ENCODE results near the gene MT1E. TPM values are rescaled to one million over a fixed set of nuclear protein-coding genes. Genes with fewer than 3 reads are reported as not detected.
A peak's percentile ranks its signal among the peaks of the same experiment; 100 is the strongest.

Gene MT1E
- total and polyA plus RNA-seq, 2 donors (not counting 1 experiment from before 2014, with no cell fraction given): 3.1 TPM; not detected in 1

DNA sequence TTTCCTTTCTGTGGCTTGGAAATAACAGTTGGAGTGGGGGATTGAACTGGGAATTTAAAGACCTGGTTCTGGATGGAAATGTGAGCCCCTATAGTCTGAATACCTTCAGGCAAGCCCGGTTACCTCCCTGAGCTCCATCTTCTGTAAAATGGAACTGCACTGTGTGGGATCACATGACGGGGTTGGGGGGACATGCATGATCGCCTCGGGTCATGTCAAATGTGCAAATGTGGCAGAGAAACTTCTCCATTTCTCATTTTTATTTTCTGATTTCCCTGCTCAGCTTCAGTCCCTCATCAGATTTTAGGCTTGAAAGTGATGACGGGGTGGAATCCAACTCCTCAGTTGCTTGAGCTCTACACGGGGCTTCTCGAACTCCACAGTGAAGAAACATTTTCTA is 27.6 kb downstream of the MT1E start:
- no peak overlapping the region for H2AFZ ChIP-seq (ENCODE audit: insufficient read depth, low read depth, low read length, poor library complexity, severe bottlenecking)
- ChIA-PET POLR2A (interaction anchor here (0.5 kb wide), 1 partner anchor 920 kb away, joined by 6 read pairs; no protein-coding TSS in a partner anchor), CTCF (interaction anchor here (2.8 kb wide), 1 partner anchor 9 kb away, joined by 8 read pairs; no protein-coding TSS in a partner anchor)
- H3K9ac ChIP-seq (ENCODE audit: low read length): no peak overlapping the region
- Mint-ChIP-seq H3K27ac (peak overlapping the region; percentile 6), H3K4me1 (peaks cover 21% of the 10 kb centered on the region), H3K9me3 (ENCODE audit: insufficient read depth) (no peaks in the 10 kb centered on the region), H3K4me3 (peak overlapping the region; percentile 53), H3K27me3 (peaks cover 15% of the 10 kb centered on the region)
- no peaks in the 10 kb centered on the region for H3K79me2 ChIP-seq (ENCODE audit: control insufficient read depth, insufficient read depth, low read length)
- no peak overlapping the region for H3K4me2 ChIP-seq (replicated peaks; ENCODE audit: low read depth, low read length, poor library complexity, severe bottlenecking)
- no peaks in the 10 kb centered on the region for H3K36me3 ChIP-seq (replicated peaks in 1 of 2; ENCODE audit: control extremely low read depth in 1 of 2, control insufficient read depth in 1 of 2, extremely low read depth in 1 of 2, insufficient read depth in 2 of 2, low read length in 1 of 2)
- WGBS (ENCODE audit: insufficient coverage): 50% methylated on average over 1 of the region's 7 CpGs
- no peak overlapping the region for H3K27ac ChIP-seq (ENCODE audit: low read length in 2 of 2)
- intact Hi-C loops (cut with micrococcal nuclease): no loop called here
- TF ChIP-seq, protein P1, sequence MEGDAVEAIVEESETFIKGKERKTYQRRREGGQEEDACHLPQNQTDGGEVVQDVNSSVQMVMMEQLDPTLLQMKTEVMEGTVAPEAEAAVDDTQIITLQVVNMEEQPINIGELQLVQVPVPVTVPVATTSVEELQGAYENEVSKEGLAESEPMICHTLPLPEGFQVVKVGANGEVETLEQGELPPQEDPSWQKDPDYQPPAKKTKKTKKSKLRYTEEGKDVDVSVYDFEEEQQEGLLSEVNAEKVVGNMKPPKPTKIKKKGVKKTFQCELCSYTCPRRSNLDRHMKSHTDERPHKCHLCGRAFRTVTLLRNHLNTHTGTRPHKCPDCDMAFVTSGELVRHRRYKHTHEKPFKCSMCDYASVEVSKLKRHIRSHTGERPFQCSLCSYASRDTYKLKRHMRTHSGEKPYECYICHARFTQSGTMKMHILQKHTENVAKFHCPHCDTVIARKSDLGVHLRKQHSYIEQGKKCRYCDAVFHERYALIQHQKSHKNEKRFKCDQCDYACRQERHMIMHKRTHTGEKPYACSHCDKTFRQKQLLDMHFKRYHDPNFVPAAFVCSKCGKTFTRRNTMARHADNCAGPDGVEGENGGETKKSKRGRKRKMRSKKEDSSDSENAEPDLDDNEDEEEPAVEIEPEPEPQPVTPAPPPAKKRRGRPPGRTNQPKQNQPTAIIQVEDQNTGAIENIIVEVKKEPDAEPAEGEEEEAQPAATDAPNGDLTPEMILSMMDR (IDR thresholded peaks at IDR 0.05): no peak
- TF ChIP-seq EZH2 (IDR thresholded peaks at IDR 0.05; ENCODE audit: borderline replicate concordance, insufficient read depth, low read depth, low read length, poor library complexity, severe bottlenecking): no peak
- H3K4me1 ChIP-seq (ENCODE audit: control insufficient read depth in 2 of 2, insufficient read depth in 2 of 2, low read length in 2 of 2): peaks cover 7 to 28% of the 10 kb centered on the region in 2 donors
- H4K20me1 ChIP-seq (ENCODE audit: control insufficient read depth, insufficient read depth, low read length, poor library complexity, severe bottlenecking): no peaks in the 10 kb centered on the region
- no peaks in the 10 kb centered on the region for H3K9me3 ChIP-seq (ENCODE audit: control extremely low read depth in 1 of 3, control insufficient read depth in 2 of 3, insufficient read depth in 1 of 3, low read length in 2 of 3)
- DNase-seq (peak; percentile 58), ATAC-seq (ENCODE audit: low read depth) (no peak)
- peaks cover 0 to 12% (median 3%) of the 10 kb centered on the region in 4 experiments for H3K27me3 ChIP-seq (replicated peaks in 1 of 4; ENCODE audit: control extremely low read depth in 1 of 4, control insufficient read depth in 3 of 4, insufficient read depth in 4 of 4, low read length in 3 of 4)
- no peak overlapping the region for H3K4me3 ChIP-seq (ENCODE audit: control extremely low read depth in 1 of 5, extremely low read depth in 1 of 5, insufficient read depth in 1 of 5, low read depth in 2 of 5, low read length in 4 of 5)

DNA sequence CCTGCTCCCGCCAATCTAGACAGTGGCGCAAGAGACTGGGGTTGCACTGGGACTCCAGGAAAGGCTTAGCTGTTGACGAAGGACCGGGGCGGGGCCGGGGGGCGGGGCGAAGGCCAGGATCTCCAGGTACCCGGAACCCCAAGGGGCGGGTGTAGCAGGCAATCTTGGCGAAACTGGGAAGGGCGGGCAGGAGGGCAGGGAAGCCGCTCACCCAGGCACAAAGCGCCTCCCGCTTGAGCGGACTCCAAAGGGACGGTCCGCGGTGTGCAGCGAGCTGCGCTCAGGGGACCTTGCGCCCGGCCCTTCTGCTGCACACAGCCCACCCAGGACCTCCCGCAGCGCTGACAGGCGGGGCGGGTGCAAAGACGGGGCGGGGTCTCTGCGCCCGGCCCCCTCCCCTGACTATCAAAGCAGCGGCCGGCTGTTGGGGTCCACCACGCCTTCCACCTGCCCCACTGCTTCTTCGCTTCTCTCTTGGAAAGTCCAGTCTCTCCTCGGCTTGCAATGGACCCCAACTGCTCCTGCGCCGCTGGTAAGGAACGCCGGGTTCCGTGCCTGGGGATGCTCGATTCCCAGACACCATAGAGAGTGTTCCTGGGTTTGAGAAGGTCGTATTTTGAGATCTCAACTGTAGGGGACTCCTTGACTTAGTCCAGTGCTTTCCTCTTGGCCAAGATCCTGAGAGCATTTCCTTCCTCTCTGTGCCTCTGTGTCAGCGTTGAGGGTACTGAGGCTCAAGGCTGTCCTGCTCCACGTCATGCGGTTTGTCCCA is 32.2 kb downstream of the MT1E start, which contains the start of gene MT1F:
TSS of gene MT1F (plus strand) at position 405 of the 772 bp plus-strand sequence. CDS start at position 505, 100 bp downstream.
- WGBS (ENCODE audit: insufficient coverage): under 1% methylated on average over 45 of the region's 46 CpGs
- Histone ChIP-seq H3K79me2 (ENCODE audit: control insufficient read depth, insufficient read depth, low read length) (no peaks in the 10 kb centered on the region), H3K36me3 (replicated peaks in 1 of 2; ENCODE audit: control extremely low read depth in 1 of 2, control insufficient read depth in 1 of 2, extremely low read depth in 1 of 2, insufficient read depth in 2 of 2, low read length in 1 of 2) (no peaks in the 10 kb centered on the region), H3K27ac (ENCODE audit: low read length in 2 of 2) (no peak within 1 kb of the TSS), H3K27me3 (replicated peaks in 1 of 4; ENCODE audit: control extremely low read depth in 1 of 4, control insufficient read depth in 3 of 4, insufficient read depth in 4 of 4, low read length in 3 of 4) (peaks cover 0 to 12% (median 4%) of the 10 kb centered on the region in 4 experiments), H3K4me3 (ENCODE audit: control extremely low read depth in 1 of 5, extremely low read depth in 1 of 5, insufficient read depth in 1 of 5, low read depth in 2 of 5, low read length in 4 of 5) (peak within 1 kb of the TSS; percentile 26 to 79 (median 70)), H3K4me2 (replicated peaks; ENCODE audit: low read depth, low read length, poor library complexity, severe bottlenecking) (peak within 1 kb of the TSS; percentile 91), H2AFZ (ENCODE audit: insufficient read depth, low read depth, low read length, poor library complexity, severe bottlenecking) (peak within 1 kb of the TSS; percentile 97), H3K4me1 (ENCODE audit: control insufficient read depth in 2 of 2, insufficient read depth in 2 of 2, low read length in 2 of 2) (peaks cover 16 to 32% of the 10 kb centered on the region in 2 donors), H3K9ac (ENCODE audit: low read length) (peak within 1 kb of the TSS; percentile 75), H4K20me1 (ENCODE audit: control insufficient read depth, insufficient read depth, low read length, poor library complexity, severe bottlenecking) (no peaks in the 10 kb centered on the region), H3K9me3 (ENCODE audit: control extremely low read depth in 1 of 3, control insufficient read depth in 2 of 3, insufficient read depth in 1 of 3, low read length in 2 of 3) (peaks cover 0 to 3% (median 0%) of the 10 kb centered on the region in 3 donors)
- H3K27me3 Mint-ChIP-seq: peaks cover 26% of the 10 kb centered on the region
- POLR2A ChIA-PET: interaction anchor here (0.7 to 1.4 kb wide), 3 partner anchors 25 to 32 kb away, joined by 3 to 5 read pairs (median 4); partner anchors contain the start of gene MT1E
- H3K4me1 Mint-ChIP-seq: peaks cover 29% of the 10 kb centered on the region
- H3K9me3 Mint-ChIP-seq (ENCODE audit: insufficient read depth): no peaks in the 10 kb centered on the region
- ATAC-seq (ENCODE audit: low read depth): peak; percentile 74
- peak; percentile 71 for DNase-seq
- peak within 1 kb of the TSS; percentile 99 for H3K4me3 Mint-ChIP-seq
- H3K27ac Mint-ChIP-seq: peak within 1 kb of the TSS; percentile 90
- CTCF ChIA-PET: no interaction called here
- TF ChIP-seq, protein P1 (IDR thresholded peaks at IDR 0.05): no peak
- no peak for TF ChIP-seq EZH2 (IDR thresholded peaks at IDR 0.05; ENCODE audit: borderline replicate concordance, insufficient read depth, low read depth, low read length, poor library complexity, severe bottlenecking)
- intact Hi-C loops (cut with micrococcal nuclease): loop anchor here (1.0 kb wide), 3 partner anchors 14 to 49 kb away; partner anchors contain the start of genes MT1X and MT2A
